GM21381 (cell line): ENCODE results near the gene VILL.

Source experiments
- ATAC-seq: cut with Tn5 transposase; IDR thresholded peaks from one replicate; pipeline ENCODE4 v1.9.1; 2021; ENCODE audit warnings: mild to moderate bottlenecking, moderate library complexity; ENCODE audit not compliant: unreplicated experiment

VILL gene

DNA sequence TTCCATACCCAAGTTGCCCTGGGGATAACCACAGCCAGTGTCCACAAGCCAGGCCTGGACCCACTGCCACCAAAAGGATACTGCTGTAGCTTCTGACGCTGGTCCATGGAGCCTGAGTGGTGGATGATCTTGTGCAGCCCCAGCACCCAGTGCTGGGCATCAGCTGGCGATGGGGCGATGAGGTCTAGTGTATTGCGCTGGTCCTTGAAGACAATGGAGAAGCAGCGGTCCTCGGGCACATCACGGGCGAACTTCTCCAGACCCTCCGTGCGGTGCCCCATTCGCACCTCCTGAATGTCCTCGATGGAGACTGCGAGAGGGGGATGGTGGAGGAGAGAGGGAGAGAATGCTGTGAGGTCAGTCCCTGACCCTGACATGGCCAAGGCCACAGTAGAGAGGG lies 25.8 kb downstream of the VILL start:
- ATAC-seq: no peak

DNA sequence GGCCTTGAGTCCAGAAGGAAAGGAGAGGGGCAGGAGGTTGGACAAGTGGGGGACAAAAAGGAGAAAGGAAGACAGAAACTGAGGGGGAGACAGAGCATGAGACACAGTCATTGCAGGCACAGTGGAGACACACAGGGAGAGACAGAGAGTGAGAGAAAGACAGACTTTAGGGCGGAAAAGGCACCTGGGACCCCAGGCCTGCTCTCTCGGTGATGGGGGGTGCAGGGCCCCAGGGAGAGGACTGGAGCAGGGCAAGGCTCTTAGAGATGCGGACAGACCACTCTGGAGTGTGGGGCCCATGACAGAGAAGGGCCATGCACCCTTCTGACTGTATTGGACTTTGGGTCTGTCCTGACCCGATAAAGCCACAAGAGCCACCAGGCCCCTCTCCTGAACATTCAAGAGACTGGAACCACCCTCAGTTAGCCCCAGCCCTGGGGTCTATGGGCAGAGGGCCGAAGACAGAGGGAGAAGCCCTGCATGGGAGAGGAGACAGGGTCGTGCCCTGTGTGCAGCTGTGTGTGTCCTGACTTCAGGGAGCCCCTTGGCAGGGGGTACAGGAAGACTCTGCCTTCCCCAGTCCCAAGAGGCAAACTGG lies 26.4 kb downstream of the VILL start:
- no peak for ATAC-seq

DNA sequence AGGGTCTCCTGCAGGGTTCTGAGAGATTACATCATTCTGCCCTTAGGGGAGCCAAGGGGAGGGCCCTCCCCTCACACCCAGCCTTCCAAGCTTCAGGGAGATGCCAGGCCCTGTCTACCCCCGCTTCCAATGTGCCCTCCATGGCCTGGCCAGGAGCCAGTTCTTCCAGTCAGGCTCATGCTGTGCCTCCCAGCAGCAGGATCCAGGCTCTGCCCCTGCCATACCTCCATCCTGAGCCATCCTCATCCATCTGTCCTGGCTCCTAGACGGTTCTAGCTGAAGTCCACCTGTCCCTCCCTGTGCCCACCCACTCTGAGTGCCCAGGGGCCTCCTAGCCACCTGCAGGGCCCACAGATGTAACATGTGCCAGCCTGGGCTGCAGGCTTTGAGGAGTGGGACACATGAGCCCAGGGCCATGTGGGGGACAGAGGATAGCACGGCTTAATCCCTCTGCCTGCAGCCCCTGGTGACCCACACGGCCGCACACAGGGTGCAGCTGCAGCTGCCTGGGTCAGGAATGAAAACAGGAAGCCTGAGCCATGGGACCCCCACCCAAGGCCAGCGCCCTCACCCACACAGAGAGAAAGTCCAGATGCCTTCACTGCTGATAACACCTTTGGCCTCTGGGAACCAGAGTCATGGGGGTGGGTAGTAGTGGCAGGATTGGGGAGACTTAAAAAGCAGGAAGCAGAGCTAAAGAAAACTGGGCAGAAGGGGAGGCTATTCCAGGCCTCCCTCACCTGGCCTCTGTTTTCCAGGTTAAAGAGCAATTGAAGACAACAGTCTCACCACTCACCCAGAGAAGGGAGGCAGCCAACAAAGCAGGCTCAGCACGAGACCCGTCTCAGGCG lies 27.1 kb downstream of the VILL start:
- ATAC-seq: no peak

DNA sequence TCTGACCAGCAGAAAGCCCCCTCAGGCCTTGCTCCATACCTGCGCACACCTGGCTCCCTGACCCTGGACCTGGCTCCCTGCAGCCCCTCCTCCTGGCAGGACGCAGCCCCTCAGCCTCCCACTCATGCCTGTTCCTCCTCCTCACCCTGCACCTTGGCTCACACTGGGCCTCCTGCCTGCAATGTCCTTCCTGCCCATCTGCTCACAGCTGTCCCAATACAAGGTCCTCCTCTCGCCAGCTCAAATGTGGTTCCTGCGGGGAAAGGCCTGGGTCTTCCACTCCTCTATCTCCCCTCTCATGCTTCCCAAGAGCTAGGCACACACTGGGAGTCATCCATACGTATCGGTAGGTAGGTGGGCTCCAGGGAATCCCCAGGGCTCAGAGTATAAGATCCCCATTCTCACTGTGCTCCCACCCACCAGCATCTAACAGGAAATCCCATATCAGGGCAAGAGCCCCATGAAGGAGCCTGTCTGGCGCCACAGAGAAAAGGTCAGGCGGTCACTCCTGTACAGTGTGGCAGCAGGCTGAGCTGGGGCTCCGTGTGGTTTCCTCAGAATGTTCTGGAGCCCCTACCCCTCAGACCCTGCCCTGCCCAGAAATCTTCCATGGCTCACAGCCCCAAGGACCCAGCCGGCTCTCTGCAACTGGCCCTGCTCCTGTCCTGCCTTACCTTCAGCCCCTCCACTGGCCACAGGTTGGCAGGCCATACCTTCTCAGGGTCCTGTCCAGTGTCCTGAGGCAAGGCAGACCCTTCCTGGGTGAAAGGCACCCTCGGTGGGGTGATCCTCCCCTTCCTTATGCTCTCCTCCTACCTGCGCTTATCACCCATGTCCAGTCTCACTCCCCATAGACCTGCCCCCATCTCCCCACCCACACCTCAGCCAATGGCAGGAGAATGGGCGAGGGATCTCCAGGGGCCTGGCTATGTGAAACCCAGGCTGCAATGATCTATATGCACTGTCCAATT lies 28.0 kb downstream of the VILL start:
- ATAC-seq: no peak

DNA sequence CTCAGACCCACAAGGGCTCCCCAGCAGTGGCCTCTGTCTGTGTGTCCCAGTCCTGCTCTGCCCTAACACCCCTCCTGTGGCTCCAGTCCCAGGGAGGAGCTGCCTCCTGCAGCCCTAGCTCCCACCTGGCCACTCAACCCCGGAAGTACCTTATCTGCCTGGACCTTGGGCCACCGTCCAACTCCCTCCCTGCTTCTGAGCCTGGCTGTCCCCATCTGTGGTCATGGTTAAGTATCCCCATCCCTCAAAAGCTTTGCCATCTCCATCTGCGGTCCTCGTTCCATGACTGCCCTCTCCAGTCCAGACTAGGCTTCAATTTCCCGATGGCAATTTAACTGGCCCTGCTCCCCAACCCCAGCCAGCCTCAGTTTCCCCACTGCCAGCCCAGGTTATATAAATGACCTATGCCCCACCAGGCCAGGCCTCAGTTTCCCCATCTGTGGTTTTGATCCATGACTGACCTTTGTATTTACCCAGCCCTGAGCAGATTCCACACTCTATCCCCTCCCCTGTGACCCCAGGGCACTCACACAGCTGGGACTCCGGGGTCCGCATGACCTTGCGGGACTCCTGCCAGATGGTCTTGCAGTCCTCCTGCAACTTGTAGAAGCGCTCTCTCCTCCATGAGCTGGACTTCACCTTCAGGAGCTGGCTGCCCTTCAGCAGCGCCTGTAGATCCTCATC lies 29.2 kb downstream of the VILL start:
- no peak for ATAC-seq

DNA sequence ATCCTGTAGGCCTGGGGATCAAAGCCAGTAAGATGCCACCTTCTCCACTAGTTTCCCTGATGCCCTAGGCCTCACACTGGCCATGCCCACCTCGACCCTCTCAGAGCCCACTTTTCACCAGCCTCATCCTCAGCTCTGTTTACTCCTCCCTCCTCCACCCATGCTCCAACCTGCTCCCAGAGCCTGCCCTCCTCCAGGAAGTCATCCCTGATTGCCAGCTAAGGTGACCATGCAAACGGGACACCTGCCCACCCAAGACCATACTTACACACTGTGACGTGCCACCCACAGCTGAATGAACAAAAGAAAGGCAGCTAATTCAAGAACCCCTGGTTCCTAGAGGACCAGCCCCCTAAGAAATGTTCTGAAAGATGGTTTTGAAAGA lies 29.7 kb downstream of the VILL start:
- no peak for ATAC-seq

DNA sequence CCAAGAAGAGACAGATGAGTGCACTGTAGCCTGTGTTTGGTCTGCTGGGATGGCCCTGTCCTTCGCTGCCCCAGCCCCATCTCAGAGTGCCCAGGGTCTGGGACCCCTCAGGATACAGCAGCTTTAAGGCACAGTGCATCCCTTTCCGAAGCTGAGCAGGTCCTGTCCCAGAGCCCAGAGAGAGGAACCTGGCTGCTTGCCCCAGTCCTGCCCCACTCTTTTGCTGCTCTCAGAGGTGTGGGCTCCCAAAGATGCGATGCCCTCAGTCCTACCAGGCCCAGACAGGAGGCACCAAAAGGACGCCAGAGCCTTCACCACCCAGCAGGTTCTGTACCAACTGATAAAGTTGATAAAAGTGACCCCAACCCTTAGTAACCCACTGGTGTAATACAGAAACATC lies 30.6 kb downstream of the VILL start:
- no peak for ATAC-seq

DNA sequence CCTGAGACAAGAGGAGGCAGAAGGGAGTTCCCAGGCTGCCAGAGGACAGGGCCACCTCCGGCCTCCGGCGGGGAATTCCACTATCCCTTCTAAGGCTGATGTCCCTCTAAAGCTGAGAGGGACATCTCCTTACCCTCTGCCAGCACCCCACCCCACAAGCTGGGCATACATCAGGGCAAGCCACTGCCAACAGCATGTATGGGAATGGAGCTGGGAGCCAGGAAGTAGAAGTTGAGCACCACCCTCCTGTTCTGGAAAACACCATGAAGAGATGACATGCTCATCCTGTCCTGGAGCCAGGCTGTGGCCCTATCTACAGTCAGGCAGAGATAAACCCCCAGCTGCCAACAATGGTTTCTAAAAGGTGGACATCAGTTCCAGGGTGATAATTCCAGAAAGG lies 31.7 kb downstream of the VILL start:
- ATAC-seq: no peak

DNA sequence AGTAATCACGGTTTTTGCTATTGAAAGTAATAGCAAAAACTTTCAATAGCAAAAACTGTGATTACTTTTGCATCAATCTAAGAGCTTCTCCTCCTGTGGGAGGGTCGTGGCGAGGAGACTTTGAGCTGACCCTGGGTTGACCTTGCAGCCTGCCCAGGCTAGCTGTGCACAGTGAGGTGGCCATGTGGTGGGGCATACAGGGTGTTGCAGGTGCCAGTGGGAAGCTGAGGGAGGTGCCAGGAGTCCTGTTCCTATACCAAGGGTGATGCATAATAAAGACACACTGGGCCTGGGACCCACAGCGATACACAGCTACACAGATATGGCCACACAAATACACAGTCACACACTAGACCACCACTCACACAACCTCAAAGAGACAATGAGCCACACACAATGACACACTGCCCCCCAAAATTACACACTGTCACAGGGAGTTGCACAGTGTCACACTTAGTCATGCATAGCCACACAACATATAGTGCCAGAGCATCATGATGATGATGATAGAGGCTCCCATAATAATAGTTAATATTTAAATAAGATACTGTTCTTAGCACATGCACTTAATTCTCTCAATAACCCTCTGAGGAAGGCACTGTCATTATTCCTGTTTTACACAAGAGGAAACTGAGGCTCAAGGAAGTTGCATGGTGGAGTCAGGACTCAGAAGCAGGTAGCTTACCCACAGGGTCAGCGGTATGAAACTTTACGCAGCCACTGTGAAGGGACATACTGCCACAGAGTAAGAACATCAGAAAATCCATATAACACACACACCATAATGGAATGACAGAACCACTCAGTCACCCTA lies 32.5 kb downstream of the VILL start:
- no peak for ATAC-seq

DNA sequence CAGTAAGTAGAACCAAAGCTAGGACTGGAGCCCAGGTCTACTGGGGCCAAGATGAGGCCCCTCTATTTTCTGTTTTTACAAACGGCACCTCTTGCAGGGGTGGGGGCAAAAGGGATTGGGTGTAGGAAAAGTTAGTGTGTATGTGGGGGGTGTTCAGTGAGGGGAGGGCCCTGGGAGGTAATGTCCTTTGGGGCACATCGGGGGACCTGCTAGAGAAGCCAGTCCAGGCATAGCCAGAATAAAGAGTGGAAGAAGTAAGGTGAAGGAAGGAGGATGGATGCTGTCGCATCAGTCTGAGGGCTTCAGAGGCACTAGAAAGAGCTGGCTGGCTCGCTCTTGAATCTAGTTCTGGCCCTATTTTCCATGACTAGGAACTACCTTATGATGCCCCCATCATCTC lies 36.3 kb downstream of the VILL start:
- ATAC-seq: no peak

DNA sequence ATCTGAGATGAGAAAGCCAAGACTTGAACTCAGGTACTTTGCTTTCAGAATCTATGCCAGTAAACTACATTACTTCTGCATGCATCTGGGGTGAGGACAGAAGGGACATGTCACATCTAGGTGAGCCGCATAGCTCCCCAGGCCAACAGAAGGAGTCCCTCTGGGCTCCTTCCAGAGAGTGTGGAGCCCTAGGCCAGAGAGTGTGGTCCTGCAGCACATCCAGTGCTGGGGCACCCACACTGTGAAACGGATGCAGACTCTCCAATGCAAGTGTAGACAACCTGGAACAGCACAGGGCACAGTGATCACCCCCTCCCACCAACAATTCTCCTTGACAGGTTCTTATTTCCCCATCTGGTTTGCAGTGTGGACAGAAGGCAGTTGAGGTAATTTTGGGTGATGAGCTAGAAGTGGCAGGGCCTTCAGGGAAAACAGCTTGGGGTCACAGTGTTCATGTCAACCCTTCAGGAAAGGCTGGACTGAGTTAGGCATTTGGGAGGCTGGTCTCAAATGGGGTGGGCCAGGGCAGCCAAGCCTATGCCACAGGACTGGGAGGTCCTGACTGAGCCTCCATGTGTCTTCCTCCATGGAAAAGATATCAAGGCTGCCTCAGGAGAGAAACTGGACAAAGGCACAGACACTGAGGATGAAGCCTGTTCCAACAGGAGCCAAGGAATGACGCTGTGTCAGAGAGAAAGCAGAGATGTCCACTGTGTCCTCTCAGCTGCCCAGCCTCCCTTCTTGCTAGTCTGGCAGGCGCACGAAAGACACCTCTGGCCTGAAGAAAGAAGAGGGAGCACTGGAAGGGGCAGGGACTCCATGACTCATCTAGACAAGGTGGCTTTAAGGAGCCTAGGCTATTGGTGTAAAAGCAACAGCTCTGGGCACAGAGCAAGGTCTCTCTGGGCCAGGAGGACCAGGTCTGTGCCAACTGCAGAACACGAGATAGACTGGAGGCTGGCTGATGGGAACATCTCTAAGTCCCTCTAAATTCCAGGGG lies 37.2 kb downstream of the VILL start:
- no peak for ATAC-seq

DNA sequence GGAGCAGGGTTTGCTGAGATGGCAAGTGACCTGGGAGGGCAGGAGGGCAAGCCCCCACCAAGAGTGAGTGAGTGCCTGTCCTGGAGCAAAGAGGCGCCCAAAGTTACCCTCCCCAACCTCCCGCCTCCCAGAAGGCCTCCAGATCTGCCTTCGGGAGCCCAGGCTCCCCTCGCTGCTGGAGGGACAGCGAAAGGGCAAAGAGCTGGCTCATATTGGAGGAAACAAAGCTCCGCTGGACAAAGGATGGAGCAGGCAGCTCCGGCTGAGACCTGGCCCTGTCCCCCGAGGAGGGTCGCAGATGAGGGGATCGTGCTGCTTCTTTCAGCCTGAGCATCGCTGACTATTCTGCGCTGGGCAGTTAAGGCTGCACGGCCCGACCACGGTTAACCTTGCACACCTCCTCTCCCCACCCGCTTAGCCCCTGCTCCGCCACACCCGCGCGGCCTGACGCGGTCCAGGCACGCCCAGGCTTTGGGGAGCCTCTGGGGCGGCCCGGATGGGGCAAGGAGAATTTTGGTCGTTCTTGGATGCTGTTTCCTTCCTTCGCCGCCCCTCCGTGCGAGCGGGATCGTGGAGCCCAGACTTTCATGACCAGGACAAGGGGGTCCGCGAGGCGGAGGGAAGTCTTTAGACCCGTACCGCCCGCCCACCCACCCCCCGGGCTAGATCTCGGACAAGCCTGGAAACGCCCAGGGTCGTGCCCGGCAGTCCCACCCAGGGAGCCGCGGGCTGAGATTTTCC lies 38.2 kb downstream of the VILL start:
- ATAC-seq: no peak

DNA sequence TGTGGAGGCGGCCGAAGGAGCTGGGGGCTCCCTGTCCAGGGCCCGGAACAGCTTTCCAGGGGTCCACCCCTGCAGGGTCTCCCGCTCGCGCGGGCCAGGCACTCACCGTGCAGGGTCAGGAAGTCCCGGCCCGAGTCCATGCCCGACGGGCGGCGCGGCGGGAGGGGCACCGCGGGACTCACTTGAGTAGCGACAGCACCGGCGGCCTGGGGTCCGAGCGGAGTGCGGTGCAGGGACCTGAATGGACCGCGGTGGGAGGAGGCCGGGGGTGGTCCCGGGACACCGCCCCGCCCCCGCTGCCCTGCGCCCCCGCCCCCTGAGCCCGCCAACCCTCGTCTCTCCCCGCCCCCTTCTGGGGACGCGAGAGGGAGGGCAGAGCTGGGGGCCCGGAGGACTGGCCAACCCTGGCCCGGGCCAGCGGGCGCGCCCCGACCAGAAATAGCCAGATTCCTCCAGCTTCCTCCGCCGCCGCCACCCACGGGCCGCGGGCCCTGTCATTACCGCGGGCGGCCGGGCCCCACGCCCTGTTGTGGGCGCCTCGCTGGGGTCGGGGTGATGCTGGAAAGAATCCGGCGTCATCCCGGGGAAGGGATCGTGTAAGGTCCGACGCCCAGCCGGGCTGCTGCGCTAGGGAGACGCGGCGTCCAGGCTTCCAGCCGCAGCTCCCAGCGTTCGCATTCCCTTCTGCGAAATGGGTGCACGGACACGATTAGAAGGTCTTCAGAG lies 39.0 kb downstream of the VILL start, which contains the start of gene PLCD1:
PLCD1 (minus strand) TSS at position 243 of the 726 bp plus-strand sequence; CDS start at position 140, 103 bp downstream.
- no peak for ATAC-seq

DNA sequence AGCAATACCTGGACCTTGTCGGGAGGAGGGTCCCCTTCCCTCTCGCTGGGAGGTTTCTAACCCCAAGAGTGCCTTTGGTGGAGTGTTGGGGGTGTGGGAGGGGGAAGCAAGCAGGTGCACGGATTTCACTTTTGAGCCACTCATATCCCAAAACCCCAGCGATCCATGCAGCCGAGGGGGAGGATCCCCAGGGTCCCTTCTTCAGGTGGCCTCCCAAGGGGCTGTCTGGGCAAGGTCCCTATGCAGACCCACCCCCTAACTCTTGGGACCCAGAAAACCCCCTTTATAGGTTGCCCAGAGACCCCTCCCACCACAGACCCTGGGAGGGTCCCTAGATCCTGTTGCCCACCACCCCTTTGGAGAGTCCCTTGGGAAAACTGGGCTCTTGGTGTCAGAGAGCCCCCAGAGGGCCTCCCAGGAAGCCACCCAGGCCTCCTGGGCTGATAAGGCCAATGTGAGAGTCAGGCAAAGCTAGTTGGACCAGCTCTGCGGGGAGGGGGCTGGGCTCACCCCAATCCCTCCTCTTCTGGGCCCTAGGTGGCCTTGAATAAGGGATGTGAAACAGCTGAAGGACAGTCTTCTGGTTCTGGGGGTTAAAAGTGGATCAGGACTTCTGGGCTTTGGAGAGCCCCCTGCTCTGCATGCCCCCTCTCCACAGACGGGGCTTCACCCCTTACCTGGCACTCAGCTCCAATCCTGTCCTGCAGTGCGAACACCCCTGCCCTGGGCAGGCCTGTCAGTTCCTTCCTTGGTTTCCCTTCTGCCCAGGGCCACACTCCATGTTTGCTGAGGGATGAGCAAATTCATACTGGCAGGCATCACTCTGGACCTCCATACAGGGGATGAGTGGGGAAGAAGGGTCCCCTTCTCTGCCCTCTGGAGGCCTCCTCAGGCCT lies 39.8 kb downstream of the VILL start:
- ATAC-seq: no peak

DNA sequence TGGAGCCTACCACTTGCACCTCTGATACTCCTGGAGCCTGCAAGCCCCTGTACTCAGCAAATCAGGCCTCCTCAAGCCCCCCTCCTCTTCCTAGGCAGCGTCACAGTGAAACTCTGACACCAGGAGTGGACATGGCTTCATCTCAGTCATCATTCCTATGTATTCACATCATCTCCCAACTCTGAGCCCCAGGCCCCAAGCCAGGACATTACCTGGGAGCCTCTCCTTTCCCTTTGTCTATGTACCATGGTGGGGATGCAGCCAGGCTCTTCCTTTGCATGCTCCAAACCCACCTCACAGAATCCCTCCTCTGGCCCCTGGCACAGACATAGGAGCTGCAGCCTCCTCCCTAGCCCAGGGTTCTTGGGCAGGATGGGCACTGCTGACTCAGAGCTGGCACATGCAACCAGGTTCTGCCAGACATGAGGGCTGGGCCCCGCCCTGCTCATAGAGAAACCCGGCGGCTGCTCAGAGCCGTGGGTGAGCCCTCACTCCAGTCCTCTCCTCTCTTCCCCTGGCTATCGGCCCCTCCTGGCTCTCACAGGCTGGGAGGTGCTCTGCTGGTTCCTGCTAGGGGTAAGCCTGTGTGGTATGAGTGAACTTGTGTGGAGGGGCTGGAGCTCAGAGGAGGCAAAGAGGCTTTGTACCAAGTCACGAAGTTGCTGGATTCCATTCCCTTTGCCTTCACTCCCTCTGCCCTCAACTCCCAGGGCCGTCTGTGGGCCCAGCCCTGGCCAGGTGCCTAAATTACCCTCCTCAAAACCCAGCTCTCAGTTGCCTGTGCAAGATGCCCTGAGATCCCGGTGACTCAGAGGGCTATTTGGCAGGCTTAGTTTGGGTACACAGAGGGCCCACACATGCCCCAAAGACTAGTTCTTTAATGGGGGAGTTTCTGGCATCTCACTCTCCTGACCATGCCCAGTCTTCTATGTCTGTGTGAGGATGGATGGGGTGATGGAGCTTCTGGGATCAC lies 40.7 kb downstream of the VILL start:
- no peak for ATAC-seq
